Activated CD4-positive, alpha-beta T cell treated with anti-CD3 and anti-CD28 coated beads for 48 hours (primary cell): ENCODE results near the gene DHX35.

Experiments used
- DNase-seq: peaks from one replicate; pipeline ENCODE4 v3.0.0-alpha.2; 2020

Gene DHX35

GRCh38 chr20:38962044-38962927 is at the start of gene DHX35:
Gene DHX35 (plus strand): TSS chr20:38962344. CDS start chr20:38962368, 24 bp downstream.
- peak; percentile 99 for DNase-seq

GRCh38 chr20:38915355-38915754 is 46.8 kb upstream of the DHX35 start:
- DNase-seq = no peak

- DNase-seq = no peak
Observed at GRCh38 chr20:38917657-38918056, 44.5 kb upstream of the DHX35 start.

- no peak for DNase-seq
Observed at GRCh38 chr20:38918172-38918571, 44.0 kb upstream of the DHX35 start.

- no peak for DNase-seq
Observed at GRCh38 chr20:38919683-38920082, 42.5 kb upstream of the DHX35 start.

GRCh38 chr20:38920411-38920810 is 41.7 kb upstream of the DHX35 start:
- DNase-seq = no peak

- DNase-seq = no peak
Observed at GRCh38 chr20:38920851-38921250, 41.3 kb upstream of the DHX35 start.

- DNase-seq = no peak
Observed at GRCh38 chr20:38924718-38925117, 37.4 kb upstream of the DHX35 start.

- DNase-seq = peak; percentile 98
Observed at GRCh38 chr20:38926142-38926933, 35.8 kb upstream of the DHX35 start, which contains the start of gene FAM83D. Gene FAM83D (plus strand): TSS chr20:38926417. CDS start chr20:38926443, 26 bp downstream.

GRCh38 chr20:38926934-38927616 is 35.1 kb upstream of the DHX35 start:
- DNase-seq = no peak

- DNase-seq = no peak
Observed at GRCh38 chr20:38927902-38928578, 34.1 kb upstream of the DHX35 start.

- DNase-seq = no peak
Observed at GRCh38 chr20:38930242-38930569, 31.9 kb upstream of the DHX35 start.

- no peak for DNase-seq
Observed at GRCh38 chr20:38931984-38932383, 30.2 kb upstream of the DHX35 start.

GRCh38 chr20:38932457-38933120 is 29.6 kb upstream of the DHX35 start:
- DNase-seq = no peak

GRCh38 chr20:38934530-38934929 is 27.6 kb upstream of the DHX35 start:
- DNase-seq = no peak

- no peak for DNase-seq
Observed at GRCh38 chr20:38935285-38935684, 26.9 kb upstream of the DHX35 start.

GRCh38 chr20:38935967-38936407 is 26.2 kb upstream of the DHX35 start:
- no peak for DNase-seq

- DNase-seq = no peak
Observed at GRCh38 chr20:38937000-38937399, 25.1 kb upstream of the DHX35 start.

GRCh38 chr20:38937978-38938473 is 24.1 kb upstream of the DHX35 start:
- DNase-seq = no peak

GRCh38 chr20:38939686-38940085 is 22.5 kb upstream of the DHX35 start:
- DNase-seq = no peak

GRCh38 chr20:38940644-38941043 is 21.5 kb upstream of the DHX35 start:
- no peak for DNase-seq
